B cell (primary cell): ENCODE measurements around the gene GEMIN7.

Experiments
- EZH2 ChIP-seq: IDR thresholded peaks from 2 replicates; pipeline ENCODE4 v1.6.1; 2012; ENCODE audit warnings: borderline replicate concordance, low read depth, mild to moderate bottlenecking, moderate library complexity, low read length; ENCODE audit not compliant: insufficient read depth, poor library complexity, severe bottlenecking
- TF ChIP-seq, protein P1 (sequence below): fragments of 200-600 bp; IDR thresholded peaks from one replicate; pipeline ENCODE4 v1.8.0; 2022; ENCODE audit warnings: antibody characterized with exemption, mild to moderate bottlenecking

- TF ChIP-seq, protein P1, sequence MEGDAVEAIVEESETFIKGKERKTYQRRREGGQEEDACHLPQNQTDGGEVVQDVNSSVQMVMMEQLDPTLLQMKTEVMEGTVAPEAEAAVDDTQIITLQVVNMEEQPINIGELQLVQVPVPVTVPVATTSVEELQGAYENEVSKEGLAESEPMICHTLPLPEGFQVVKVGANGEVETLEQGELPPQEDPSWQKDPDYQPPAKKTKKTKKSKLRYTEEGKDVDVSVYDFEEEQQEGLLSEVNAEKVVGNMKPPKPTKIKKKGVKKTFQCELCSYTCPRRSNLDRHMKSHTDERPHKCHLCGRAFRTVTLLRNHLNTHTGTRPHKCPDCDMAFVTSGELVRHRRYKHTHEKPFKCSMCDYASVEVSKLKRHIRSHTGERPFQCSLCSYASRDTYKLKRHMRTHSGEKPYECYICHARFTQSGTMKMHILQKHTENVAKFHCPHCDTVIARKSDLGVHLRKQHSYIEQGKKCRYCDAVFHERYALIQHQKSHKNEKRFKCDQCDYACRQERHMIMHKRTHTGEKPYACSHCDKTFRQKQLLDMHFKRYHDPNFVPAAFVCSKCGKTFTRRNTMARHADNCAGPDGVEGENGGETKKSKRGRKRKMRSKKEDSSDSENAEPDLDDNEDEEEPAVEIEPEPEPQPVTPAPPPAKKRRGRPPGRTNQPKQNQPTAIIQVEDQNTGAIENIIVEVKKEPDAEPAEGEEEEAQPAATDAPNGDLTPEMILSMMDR: no peak
- no peak for TF ChIP-seq EZH2
Measured at GRCh38 chr19:45096700-45097099, 17.6 kb downstream of the GEMIN7 start.
